PC-3 (cell line): ENCODE measurements around the gene SLC6A16. TPM values are rescaled to one million over a fixed set of nuclear protein-coding genes. Genes with fewer than 3 reads are reported as not detected.

Source experiments
- ATAC-seq: fragments of 200-7000 bp; cut with Tn5 transposase; 2 replicates; pipeline ENCODE4 v1.9.1; 2020; ENCODE audit warnings: mild to moderate bottlenecking, moderate library complexity
- BruUV-seq: library from RNA; stranded (reverse); fragments of 400-500 nt; replicated peaks from 2 replicates; lab custom pipeline; 2021; lab: Mats Ljungman, UMichigan
- CTCF ChIA-PET: fragments of 300-600 bp; sonication (Branson Sonifier 250); formaldehyde crosslinking; loops from one replicate; lab custom pipeline; 2022; ENCODE audit warnings: antibody characterized with exemption; lab: Charles Lee
- POLR2A ChIA-PET: fragments of 300-600 bp; sonication (Branson Sonifier 250); formaldehyde crosslinking; loops from one replicate; lab custom pipeline; 2022; ENCODE audit warnings: antibody characterized with exemption; ENCODE audit not compliant: unreplicated experiment; lab: Charles Lee
- DNase-seq: peaks from one replicate; pipeline ENCODE4 v3.0.0-alpha.2; 2015
- H2AFZ ChIP-seq: fragments of 300-600 bp; sonication (generic); 2 replicates; pipeline ENCODE4 v1.6.0; 2016; ENCODE audit warnings: antibody characterized with exemption, low read length
- H3F3A ChIP-seq: fragments of 300-600 bp; sonication (generic); one replicate; pipeline ENCODE4 v1.6.0; 2017; ENCODE audit warnings: antibody characterized with exemption, low read length, control low read depth, mild to moderate bottlenecking; ENCODE audit not compliant: unreplicated experiment
- H3K27ac ChIP-seq: fragments of 300-600 bp; sonication (generic); 2 replicates; pipeline ENCODE4 v1.5.1; 2016; ENCODE audit warnings: mild to moderate bottlenecking, low read length
- H3K27me3 ChIP-seq: fragments of 300-600 bp; sonication (generic); 2 replicates; pipeline ENCODE4 v1.6.1; 2016; ENCODE audit warnings: low read length, mixed read lengths
- H3K36me3 ChIP-seq: fragments of 300-600 bp; sonication (generic); 2 replicates; pipeline ENCODE4 v1.6.1; 2016; ENCODE audit warnings: low read depth, mixed run types, low read length, mixed read lengths
- H3K4me1 ChIP-seq: fragments of 300-600 bp; sonication (generic); 2 replicates; pipeline ENCODE4 v1.5.1; 2016; ENCODE audit warnings: low read length; ENCODE audit not compliant: insufficient read depth
- H3K4me2 ChIP-seq: fragments of 300-600 bp; sonication (generic); 2 replicates; pipeline ENCODE4 v1.6.0; 2016; ENCODE audit warnings: low read length
- H3K4me3 ChIP-seq: fragments of 300-600 bp; sonication (generic); 2 replicates; pipeline ENCODE4 v1.5.1; 2016; ENCODE audit warnings: mild to moderate bottlenecking, low read length, mixed read lengths
- H3K79me2 ChIP-seq: fragments of 300-600 bp; sonication (generic); 2 replicates; pipeline ENCODE4 v1.6.1; 2017; ENCODE audit warnings: low read length, mixed read lengths
- H3K9ac ChIP-seq: fragments of 300-600 bp; sonication (generic); 2 replicates; pipeline ENCODE4 v1.6.0; 2016; ENCODE audit warnings: mild to moderate bottlenecking, low read length
- H3K9me2 ChIP-seq: fragments of 300-600 bp; sonication (generic); replicated peaks from 2 replicates; pipeline ENCODE4 v1.6.1; 2016; ENCODE audit warnings: mixed run types, low read length, mixed read lengths
- H3K9me3 ChIP-seq: fragments of 300-600 bp; sonication (generic); 2 replicates; pipeline ENCODE4 v1.6.1; 2016; ENCODE audit warnings: low read length, mixed read lengths
- H4K20me1 ChIP-seq: fragments of 300-600 bp; sonication (generic); 2 replicates; pipeline ENCODE4 v1.6.1; 2016; ENCODE audit warnings: low read length, mixed read lengths
- EZH2 ChIP-seq: fragments of 300-600 bp; sonication (generic); IDR thresholded peaks from one replicate; pipeline ENCODE4 v1.6.1; 2017; ENCODE audit warnings: antibody characterized with exemption, mild to moderate bottlenecking, low read length; ENCODE audit not compliant: unreplicated experiment
- EZH2phosphoT487 ChIP-seq: fragments of 300-600 bp; sonication (generic); IDR thresholded peaks from 2 replicates; pipeline ENCODE4 v1.6.1; 2018; ENCODE audit warnings: mild to moderate bottlenecking, antibody characterized with exemption, low read length, borderline replicate concordance
- intact Hi-C: fragments of 100-400 bp; cut with micrococcal nuclease; formaldehyde crosslinking; loops from 2 replicates; pipeline ENCODE4 v1.9.0; 2023
- total RNA-seq: library from RNA; depleted of rRNA; stranded (reverse); fragments of >200 nt; gene quantifications from 2 replicates; pipeline ENCODE4 v1.2.3, GENCODE V29; 2014
- TF ChIP-seq, protein P1 (sequence below): fragments of 300-600 bp; sonication (generic); conservative IDR thresholded peaks from 2 replicates; pipeline ENCODE4 v1.5.1; 2017; ENCODE audit warnings: antibody characterized with exemption, low read depth, mild to moderate bottlenecking, low read length

The SLC6A16 gene
- total RNA-seq, 1 experiment from 2014 or later: not detected

DNA sequence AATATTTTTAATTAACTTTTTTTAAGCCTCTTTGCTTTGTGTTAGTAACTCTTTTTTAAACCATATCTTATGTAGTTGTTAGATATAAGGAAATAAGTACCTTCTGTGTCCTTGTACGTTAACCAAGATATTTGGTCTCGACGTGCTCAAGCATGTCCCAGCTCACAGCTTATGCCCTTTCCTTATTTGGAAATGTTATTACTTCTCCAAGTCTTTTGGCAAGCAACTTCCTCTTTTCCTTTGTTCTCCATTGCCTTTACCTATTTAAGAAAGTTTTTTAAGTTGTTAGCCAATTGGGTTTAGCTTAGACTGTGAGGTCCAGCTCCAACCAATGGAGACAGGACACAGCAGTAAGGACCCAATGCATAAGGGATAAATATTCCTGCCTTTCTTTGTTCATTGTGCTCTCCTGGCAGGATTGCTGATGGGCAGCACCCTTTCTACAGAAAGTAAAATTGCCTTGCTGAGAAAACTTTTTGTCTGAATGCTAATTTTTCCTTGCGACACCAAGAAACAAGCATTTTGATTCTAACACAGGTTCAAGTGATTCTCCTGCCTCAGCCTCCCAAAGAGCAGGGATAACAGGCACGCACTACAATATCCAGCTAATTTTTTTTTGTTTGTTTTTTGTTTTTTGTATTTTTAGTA lies 43.8 kb upstream of the SLC6A16 start:
- H3K9ac ChIP-seq: no peak overlapping the region
- H3K4me3 ChIP-seq: no peak overlapping the region
- H4K20me1 ChIP-seq: no peaks in the 10 kb centered on the region
- TF ChIP-seq, protein P1, sequence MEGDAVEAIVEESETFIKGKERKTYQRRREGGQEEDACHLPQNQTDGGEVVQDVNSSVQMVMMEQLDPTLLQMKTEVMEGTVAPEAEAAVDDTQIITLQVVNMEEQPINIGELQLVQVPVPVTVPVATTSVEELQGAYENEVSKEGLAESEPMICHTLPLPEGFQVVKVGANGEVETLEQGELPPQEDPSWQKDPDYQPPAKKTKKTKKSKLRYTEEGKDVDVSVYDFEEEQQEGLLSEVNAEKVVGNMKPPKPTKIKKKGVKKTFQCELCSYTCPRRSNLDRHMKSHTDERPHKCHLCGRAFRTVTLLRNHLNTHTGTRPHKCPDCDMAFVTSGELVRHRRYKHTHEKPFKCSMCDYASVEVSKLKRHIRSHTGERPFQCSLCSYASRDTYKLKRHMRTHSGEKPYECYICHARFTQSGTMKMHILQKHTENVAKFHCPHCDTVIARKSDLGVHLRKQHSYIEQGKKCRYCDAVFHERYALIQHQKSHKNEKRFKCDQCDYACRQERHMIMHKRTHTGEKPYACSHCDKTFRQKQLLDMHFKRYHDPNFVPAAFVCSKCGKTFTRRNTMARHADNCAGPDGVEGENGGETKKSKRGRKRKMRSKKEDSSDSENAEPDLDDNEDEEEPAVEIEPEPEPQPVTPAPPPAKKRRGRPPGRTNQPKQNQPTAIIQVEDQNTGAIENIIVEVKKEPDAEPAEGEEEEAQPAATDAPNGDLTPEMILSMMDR: no peak
- TF ChIP-seq EZH2phosphoT487 (no peak), EZH2 (no peak)
- H3K27ac ChIP-seq: no peak overlapping the region
- DNase-seq (no peak), ATAC-seq (no peak)
- no peaks in the 10 kb centered on the region for H3K9me2 ChIP-seq
- H3K36me3 ChIP-seq: no peaks in the 10 kb centered on the region
- BruUV-seq: no TSS peak
- H3K79me2 ChIP-seq: no peaks in the 10 kb centered on the region
- no peak overlapping the region for H3K4me2 ChIP-seq
- ChIA-PET CTCF (no interaction called here), POLR2A (no interaction called here)
- peaks cover 19% of the 10 kb centered on the region for H3K9me3 ChIP-seq
- peaks cover 2% of the 10 kb centered on the region; the same call in 1 of the 2 replicates for H3K4me1 ChIP-seq
- no peaks in the 10 kb centered on the region for H3F3A ChIP-seq
- intact Hi-C loops: no loop called here
- no peaks in the 10 kb centered on the region; the same call in 1 of the 2 replicates for H3K27me3 ChIP-seq
- H2AFZ ChIP-seq: no peak overlapping the region

DNA sequence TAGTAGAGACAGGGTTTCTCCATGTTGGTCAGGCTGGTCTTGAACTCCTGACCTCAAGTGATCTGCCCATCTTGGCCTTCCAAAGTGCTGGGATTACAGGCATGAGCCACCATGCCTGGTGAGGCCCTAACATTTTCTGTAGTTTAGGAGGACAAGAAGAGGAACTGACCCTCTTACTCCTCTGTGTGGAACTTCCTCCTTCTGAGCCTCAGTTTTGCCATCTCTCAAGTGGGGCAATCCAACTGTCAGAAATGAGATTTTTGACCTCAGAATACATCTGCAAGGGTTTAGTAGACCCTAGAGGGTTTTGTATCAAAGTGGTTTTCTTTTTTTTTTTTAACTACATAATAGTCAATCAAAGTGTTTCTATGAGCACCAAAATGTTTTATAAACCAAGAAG lies 41.1 kb upstream of the SLC6A16 start:
- CTCF ChIA-PET: no interaction called here
- Histone ChIP-seq H4K20me1 (no peaks in the 10 kb centered on the region), H3K4me2 (no peak overlapping the region), H3K9ac (no peak overlapping the region), H3K79me2 (peaks cover 6% of the 10 kb centered on the region; the same call in 1 of the 2 replicates), H3F3A (peaks cover 7% of the 10 kb centered on the region), H3K4me3 (no peak overlapping the region), H3K27me3 (no peaks in the 10 kb centered on the region; the same call in 1 of the 2 replicates), H3K9me3 (peaks cover 19% of the 10 kb centered on the region), H3K4me1 (peaks cover 11% of the 10 kb centered on the region), H3K27ac (no peak overlapping the region), H3K9me2 (no peaks in the 10 kb centered on the region), H3K36me3 (no peaks in the 10 kb centered on the region), H2AFZ (no peak overlapping the region)
- BruUV-seq: no TSS peak
- no peak for ATAC-seq
- DNase-seq: no peak
- POLR2A ChIA-PET: no interaction called here
- no peak for TF ChIP-seq EZH2phosphoT487
- TF ChIP-seq, protein P1: no peak
- no peak for TF ChIP-seq EZH2
- intact Hi-C loops: no loop called here

DNA sequence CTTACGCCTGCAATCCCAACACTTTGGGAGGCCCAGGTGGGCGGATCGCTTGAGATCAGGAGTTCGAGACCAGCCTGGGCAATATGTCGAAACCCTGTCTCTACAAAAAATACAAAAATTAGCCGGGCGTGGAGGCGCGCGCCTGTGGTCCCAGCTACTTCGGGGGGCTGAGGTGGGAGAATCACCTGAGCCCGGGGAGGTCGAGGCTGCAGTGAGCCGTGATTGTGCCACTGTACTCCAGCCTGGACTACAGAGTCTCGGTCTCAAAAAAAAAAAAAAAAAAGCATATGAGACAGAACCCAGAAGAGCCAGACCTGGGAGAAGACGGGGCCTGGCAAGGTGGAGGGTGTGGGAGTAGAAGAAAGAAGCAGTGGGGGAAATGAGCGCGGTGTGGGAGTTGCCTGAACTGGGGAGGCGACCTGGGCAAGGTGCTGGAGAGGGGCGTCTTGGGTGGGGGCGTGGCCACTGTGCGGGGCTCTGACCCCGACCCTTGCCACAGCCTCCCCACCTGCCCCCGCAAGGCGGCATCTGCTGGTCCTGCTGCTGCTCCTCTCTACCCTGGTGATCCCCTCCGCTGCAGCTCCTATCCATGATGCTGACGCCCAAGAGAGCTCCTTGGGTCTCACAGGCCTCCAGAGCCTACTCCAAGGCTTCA lies 39.2 kb upstream of the SLC6A16 start:
- H3F3A ChIP-seq: peaks cover 7% of the 10 kb centered on the region
- POLR2A ChIA-PET: no interaction called here
- H3K27ac ChIP-seq: no peak overlapping the region

More for the DNA sequence above, 39.2 kb upstream of the SLC6A16 start:
- H3K9me3 ChIP-seq: peaks cover 7% of the 10 kb centered on the region
- H3K9me2 ChIP-seq: no peaks in the 10 kb centered on the region
- no peaks in the 10 kb centered on the region for H3K27me3 ChIP-seq
- H3K4me3 ChIP-seq: peak overlapping the region; percentile 37
- peaks cover 6% of the 10 kb centered on the region; the same call in 1 of the 2 replicates for H3K79me2 ChIP-seq
- H3K4me2 ChIP-seq: peak overlapping the region; percentile 72
- BruUV-seq: no TSS peak
- peaks cover 11% of the 10 kb centered on the region for H3K4me1 ChIP-seq
- intact Hi-C loops: no loop called here
- no peaks in the 10 kb centered on the region for H4K20me1 ChIP-seq
- H3K36me3 ChIP-seq: peaks cover 4% of the 10 kb centered on the region
- peak overlapping the region; percentile 70 for H2AFZ ChIP-seq
- CTCF ChIA-PET: no interaction called here
- no peak for ATAC-seq
- no peak overlapping the region for H3K9ac ChIP-seq
- DNase-seq: no peak
- TF ChIP-seq, protein P1: no peak
- no peak for TF ChIP-seq EZH2
- TF ChIP-seq EZH2phosphoT487: no peak
